Panc1 (cell line): Measurements from ENCODE around the gene UNKL.

Experiments
- POLR2AphosphoS5 ChIP-seq: IDR thresholded peaks from 2 replicates; pipeline ENCODE4 v1.6.1; 2012; ENCODE audit warnings: mild to moderate bottlenecking, low read depth, low read length, moderate library complexity
- SIN3A ChIP-seq: IDR thresholded peaks from 2 replicates; pipeline ENCODE4 v1.6.1; 2012; ENCODE audit warnings: low read depth, mild to moderate bottlenecking, low read length, moderate library complexity, borderline replicate concordance; ENCODE audit not compliant: insufficient read depth
- TCF7L2 ChIP-seq: IDR thresholded peaks from 2 replicates; pipeline ENCODE4 v1.6.1; 2011; ENCODE audit warnings: mild to moderate bottlenecking, low read depth, low read length, inconsistent platforms
- TF ChIP-seq, protein P1 (sequence below): fragments of 450-650 bp; IDR thresholded peaks from 2 replicates; pipeline ENCODE4 v1.5.1; 2017; ENCODE audit warnings: mild to moderate bottlenecking
- TF ChIP-seq, protein P2 (sequence below), 2 experiments: IDR thresholded peaks; 2 replicates each; pipeline ENCODE4 v1.6.1; 2011 to 2012; ENCODE audit warnings: low read depth in 2 of 2, control low read depth in 1 of 2, low read length in 1 of 2, mild to moderate bottlenecking in 1 of 2, moderate library complexity in 1 of 2; ENCODE audit not compliant: insufficient read depth in 1 of 2

DNA sequence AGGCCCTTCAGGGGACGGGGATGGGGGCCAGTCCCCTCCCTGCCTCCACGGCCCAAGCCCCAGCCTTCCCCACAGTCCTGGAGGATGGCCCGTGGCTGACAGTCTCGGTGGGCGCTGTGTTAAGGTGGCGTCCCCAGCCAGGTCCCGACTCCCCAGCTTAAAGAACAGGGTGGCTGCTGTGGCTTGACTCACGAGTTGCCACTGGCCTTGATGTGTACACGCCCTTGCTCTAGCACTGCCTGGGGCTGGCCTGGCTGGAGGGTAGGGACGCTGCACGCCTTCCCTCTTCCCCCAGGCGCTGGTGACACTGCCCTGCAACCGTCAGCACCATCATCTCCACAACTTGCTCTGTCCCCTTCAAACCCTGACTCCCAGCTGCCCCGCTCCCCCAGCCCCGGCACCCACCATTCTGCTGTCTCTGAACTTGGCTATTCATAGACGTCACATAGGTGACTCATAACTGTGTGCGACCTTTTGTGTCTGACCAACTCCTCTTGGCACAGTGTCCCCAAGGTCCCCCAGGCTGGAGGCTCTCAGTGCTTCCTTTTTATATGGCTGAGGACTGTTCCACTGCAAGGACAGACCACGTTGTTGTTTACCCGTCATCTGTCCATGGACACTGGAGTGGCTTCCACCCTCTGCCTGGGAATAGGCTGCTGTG, 56.5 kb downstream of the UNKL start:
- TF ChIP-seq POLR2AphosphoS5 (0 out of 2 replicates have a peak, but pooled peaks have one; percentile 28), TCF7L2 (no peak), SIN3A (no peak)
- TF ChIP-seq, protein P1, sequence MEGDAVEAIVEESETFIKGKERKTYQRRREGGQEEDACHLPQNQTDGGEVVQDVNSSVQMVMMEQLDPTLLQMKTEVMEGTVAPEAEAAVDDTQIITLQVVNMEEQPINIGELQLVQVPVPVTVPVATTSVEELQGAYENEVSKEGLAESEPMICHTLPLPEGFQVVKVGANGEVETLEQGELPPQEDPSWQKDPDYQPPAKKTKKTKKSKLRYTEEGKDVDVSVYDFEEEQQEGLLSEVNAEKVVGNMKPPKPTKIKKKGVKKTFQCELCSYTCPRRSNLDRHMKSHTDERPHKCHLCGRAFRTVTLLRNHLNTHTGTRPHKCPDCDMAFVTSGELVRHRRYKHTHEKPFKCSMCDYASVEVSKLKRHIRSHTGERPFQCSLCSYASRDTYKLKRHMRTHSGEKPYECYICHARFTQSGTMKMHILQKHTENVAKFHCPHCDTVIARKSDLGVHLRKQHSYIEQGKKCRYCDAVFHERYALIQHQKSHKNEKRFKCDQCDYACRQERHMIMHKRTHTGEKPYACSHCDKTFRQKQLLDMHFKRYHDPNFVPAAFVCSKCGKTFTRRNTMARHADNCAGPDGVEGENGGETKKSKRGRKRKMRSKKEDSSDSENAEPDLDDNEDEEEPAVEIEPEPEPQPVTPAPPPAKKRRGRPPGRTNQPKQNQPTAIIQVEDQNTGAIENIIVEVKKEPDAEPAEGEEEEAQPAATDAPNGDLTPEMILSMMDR = no peak
- TF ChIP-seq, protein P2, sequence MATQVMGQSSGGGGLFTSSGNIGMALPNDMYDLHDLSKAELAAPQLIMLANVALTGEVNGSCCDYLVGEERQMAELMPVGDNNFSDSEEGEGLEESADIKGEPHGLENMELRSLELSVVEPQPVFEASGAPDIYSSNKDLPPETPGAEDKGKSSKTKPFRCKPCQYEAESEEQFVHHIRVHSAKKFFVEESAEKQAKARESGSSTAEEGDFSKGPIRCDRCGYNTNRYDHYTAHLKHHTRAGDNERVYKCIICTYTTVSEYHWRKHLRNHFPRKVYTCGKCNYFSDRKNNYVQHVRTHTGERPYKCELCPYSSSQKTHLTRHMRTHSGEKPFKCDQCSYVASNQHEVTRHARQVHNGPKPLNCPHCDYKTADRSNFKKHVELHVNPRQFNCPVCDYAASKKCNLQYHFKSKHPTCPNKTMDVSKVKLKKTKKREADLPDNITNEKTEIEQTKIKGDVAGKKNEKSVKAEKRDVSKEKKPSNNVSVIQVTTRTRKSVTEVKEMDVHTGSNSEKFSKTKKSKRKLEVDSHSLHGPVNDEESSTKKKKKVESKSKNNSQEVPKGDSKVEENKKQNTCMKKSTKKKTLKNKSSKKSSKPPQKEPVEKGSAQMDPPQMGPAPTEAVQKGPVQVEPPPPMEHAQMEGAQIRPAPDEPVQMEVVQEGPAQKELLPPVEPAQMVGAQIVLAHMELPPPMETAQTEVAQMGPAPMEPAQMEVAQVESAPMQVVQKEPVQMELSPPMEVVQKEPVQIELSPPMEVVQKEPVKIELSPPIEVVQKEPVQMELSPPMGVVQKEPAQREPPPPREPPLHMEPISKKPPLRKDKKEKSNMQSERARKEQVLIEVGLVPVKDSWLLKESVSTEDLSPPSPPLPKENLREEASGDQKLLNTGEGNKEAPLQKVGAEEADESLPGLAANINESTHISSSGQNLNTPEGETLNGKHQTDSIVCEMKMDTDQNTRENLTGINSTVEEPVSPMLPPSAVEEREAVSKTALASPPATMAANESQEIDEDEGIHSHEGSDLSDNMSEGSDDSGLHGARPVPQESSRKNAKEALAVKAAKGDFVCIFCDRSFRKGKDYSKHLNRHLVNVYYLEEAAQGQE (IDR thresholded peaks at IDR 0.05; ENCODE audit: insufficient read depth in 1 of 2, low read depth in 2 of 2, low read length in 1 of 2) = no peak
